Measurements from ENCODE around the gene CHPF. TPM values are rescaled to one million over a fixed set of nuclear protein-coding genes. Genes with fewer than 3 reads are reported as not detected.

The CHPF gene
- total and polyA plus RNA-seq, 2 donors (not counting 1 experiment from before 2014, with no cell fraction given) = 1.3 to 5.2 TPM

DNA sequence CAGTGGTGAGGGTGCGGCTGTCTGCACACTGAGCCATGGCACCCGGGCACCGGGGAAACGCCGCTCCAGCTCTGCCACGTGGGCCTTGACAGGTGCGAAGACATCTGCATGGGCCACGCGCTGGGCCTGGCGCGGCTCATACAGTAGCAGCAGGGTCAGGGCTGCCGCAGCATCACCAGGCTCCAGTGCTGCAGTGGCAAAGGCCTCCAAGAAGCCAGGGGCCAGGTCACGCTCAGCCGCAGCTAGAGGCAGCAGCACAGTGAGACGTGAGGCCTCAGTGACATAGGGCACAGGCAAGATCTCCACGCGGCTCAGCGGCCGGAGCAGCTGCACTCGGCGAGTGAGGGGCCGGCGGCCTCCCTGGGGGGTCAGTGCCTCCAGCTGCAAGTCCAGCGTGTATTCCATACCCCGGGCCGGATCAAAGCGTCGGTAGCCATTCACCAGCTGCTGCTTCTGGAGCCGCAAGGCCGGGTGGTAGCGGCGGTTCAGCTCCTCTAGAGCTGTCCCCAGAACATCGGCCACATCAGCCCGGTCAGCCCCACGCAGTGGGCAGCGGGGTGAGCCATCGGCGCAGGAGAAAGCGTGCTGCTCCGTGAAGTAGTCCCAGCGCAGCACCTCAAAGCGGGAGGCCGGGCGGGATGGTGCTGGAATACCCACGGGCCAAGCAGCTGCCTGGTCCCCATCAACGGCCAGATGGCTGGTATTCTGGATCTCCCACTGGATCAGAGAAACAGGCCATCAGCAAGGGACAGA, 3.5 kb downstream of the CHPF start:
- H4K20me1 ChIP-seq (ENCODE audit: control insufficient read depth, insufficient read depth, low read length, poor library complexity, severe bottlenecking) = no peaks in the 10 kb centered on the region
- CTCF ChIA-PET = interaction anchor here (0.8 to 3.5 kb wide), 8 partner anchors 11 to 191 kb away, joined by 3 to 29 read pairs (median 8); no protein-coding TSS in a partner anchor
- no peak for DNase-seq
- peaks cover 0 to 22% (median 0%) of the 10 kb centered on the region in 3 donors for H3K9me3 ChIP-seq (ENCODE audit: control extremely low read depth in 1 of 3, control insufficient read depth in 2 of 3, insufficient read depth in 1 of 3, low read length in 2 of 3)
- Mint-ChIP-seq H3K4me3 (no peak overlapping the region), H3K27ac (no peak overlapping the region), H3K9me3 (ENCODE audit: insufficient read depth) (no peaks in the 10 kb centered on the region), H3K4me1 (peaks cover 24% of the 10 kb centered on the region), H3K27me3 (peaks cover 27% of the 10 kb centered on the region)
- H3K79me2 ChIP-seq (ENCODE audit: control insufficient read depth, insufficient read depth, low read length) = no peaks in the 10 kb centered on the region
- H3K4me3 ChIP-seq (ENCODE audit: control extremely low read depth in 1 of 5, extremely low read depth in 1 of 5, insufficient read depth in 1 of 5, low read depth in 2 of 5, low read length in 4 of 5) = no peak overlapping the region
- TF ChIP-seq, protein P1, sequence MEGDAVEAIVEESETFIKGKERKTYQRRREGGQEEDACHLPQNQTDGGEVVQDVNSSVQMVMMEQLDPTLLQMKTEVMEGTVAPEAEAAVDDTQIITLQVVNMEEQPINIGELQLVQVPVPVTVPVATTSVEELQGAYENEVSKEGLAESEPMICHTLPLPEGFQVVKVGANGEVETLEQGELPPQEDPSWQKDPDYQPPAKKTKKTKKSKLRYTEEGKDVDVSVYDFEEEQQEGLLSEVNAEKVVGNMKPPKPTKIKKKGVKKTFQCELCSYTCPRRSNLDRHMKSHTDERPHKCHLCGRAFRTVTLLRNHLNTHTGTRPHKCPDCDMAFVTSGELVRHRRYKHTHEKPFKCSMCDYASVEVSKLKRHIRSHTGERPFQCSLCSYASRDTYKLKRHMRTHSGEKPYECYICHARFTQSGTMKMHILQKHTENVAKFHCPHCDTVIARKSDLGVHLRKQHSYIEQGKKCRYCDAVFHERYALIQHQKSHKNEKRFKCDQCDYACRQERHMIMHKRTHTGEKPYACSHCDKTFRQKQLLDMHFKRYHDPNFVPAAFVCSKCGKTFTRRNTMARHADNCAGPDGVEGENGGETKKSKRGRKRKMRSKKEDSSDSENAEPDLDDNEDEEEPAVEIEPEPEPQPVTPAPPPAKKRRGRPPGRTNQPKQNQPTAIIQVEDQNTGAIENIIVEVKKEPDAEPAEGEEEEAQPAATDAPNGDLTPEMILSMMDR (IDR thresholded peaks at IDR 0.05) = no peak
- no peak for TF ChIP-seq EZH2 (IDR thresholded peaks at IDR 0.05; ENCODE audit: borderline replicate concordance, insufficient read depth, low read depth, low read length, poor library complexity, severe bottlenecking)
- 95% methylated on average over 46 of the region's 46 CpGs for WGBS (ENCODE audit: insufficient coverage)
- no peak for ATAC-seq (ENCODE audit: low read depth)
- H3K4me2 ChIP-seq (replicated peaks; ENCODE audit: low read depth, low read length, poor library complexity, severe bottlenecking) = no peak overlapping the region
- POLR2A ChIA-PET = no interaction called here
- H3K27me3 ChIP-seq (replicated peaks in 1 of 4; ENCODE audit: control extremely low read depth in 1 of 4, control insufficient read depth in 3 of 4, insufficient read depth in 4 of 4, low read length in 3 of 4) = peaks cover 0 to 78% (median 19%) of the 10 kb centered on the region in 4 experiments
- peaks cover 29 to 31% of the 10 kb centered on the region in 2 donors for H3K4me1 ChIP-seq (ENCODE audit: control insufficient read depth in 2 of 2, insufficient read depth in 2 of 2, low read length in 2 of 2)
- H3K27ac ChIP-seq (ENCODE audit: low read length in 2 of 2) = no peak overlapping the region
- H2AFZ ChIP-seq (ENCODE audit: insufficient read depth, low read depth, low read length, poor library complexity, severe bottlenecking) = no peak overlapping the region
- no peak overlapping the region for H3K9ac ChIP-seq (ENCODE audit: low read length)
- intact Hi-C loops (cut with micrococcal nuclease) = no loop called here
- H3K36me3 ChIP-seq (replicated peaks in 1 of 2; ENCODE audit: control extremely low read depth in 1 of 2, control insufficient read depth in 1 of 2, extremely low read depth in 1 of 2, insufficient read depth in 2 of 2, low read length in 1 of 2) = no peaks in the 10 kb centered on the region

All from B cell (primary cell).